BJ (cell line): ENCODE results near the gene TMEM82. TPM values are rescaled to one million over a fixed set of nuclear protein-coding genes. Genes with fewer than 3 reads are reported as not detected.

Source experiments
- CTCF ChIA-PET: fragments of 350-600 bp; formaldehyde crosslinking; extraction: SDS; loops from one replicate; lab custom pipeline; 2021; ENCODE audit warnings: antibody characterized with exemption, inconsistent platforms; lab: Yijun Ruan, JAX
- POLR2A ChIA-PET: fragments of 300-600 bp; sonication (Branson Sonifier 250); formaldehyde crosslinking; extraction: SDS; loops from one replicate; lab custom pipeline; 2021; ENCODE audit warnings: antibody characterized with exemption; lab: Charles Lee
- DNase-seq: peaks from one replicate; pipeline ENCODE4 v3.0.0-alpha.2; 2011; ENCODE audit warnings: low read depth
- H3K27me3 ChIP-seq: 2 replicates; pipeline ENCODE4 v1.6.0; 2011; ENCODE audit warnings: low read length; ENCODE audit not compliant: control insufficient read depth, insufficient read depth
- H3K36me3 ChIP-seq: 2 replicates; pipeline ENCODE4 v1.5.1; 2011; ENCODE audit warnings: low read length; ENCODE audit not compliant: control insufficient read depth, insufficient read depth
- H3K4me3 ChIP-seq: 2 replicates; pipeline ENCODE4 v1.5.1; 2011; ENCODE audit warnings: low read depth, mild to moderate bottlenecking, control low read depth, low read length
- polyA plus RNA-seq: library from polyadenylated mRNA; depleted of rRNA; stranded (reverse); fragments of >200 nt; gene quantifications from 2 replicates; pipeline ENCODE4 v1.2.3, GENCODE V29; 2011
- TF ChIP-seq, protein P1 (sequence below): IDR thresholded peaks from 2 replicates; pipeline ENCODE4 v1.5.1; 2011; ENCODE audit warnings: low read depth, mild to moderate bottlenecking, control low read depth, inconsistent platforms, low read length, moderate library complexity; ENCODE audit not compliant: insufficient read depth

The TMEM82 gene
- polyA plus RNA-seq, 1 experiment: not detected

DNA sequence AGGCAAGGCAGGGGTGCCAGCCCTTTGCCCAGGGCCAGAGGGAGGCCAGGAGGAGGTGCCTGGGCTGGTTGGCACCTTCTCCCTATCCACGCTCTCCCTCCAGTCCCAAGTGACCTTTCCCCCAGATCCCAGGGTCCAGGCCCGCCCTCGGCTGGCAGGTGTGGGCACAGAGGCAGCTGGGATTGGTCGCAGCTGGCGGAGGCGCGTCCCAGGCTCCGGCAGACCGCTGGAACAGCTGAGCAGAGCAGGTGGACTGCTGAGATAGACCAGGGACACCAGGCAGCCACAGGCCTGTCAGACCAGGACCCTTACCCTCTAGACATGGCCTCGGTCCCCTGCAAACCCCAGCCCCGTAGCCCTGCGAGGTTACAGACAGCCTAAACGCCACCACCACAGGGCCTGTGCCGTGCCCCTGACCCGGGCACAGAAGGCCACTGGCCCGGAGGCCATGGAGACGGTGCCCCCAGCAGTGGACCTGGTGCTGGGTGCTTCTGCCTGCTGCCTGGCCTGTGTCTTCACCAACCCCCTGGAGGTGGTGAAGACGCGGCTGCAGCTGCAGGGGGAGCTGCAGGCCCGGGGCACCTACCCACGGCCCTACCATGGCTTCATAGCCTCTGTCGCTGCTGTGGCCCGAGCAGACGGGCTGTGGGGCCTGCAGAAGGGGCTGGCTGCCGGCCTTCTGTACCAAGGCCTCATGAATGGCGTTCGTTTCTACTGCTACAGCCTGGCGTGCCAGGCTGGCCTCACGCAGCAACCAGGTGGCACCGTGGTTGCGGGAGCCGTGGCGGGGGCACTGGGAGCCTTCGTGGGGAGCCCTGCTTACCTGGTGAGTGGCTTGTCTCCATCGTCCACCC is 6.0 kb upstream of the TMEM82 start, which contains the start of gene SLC25A34:
SLC25A34 (plus strand) TSS at position 221 of the 854 bp plus-strand sequence; CDS start at position 449, 228 bp downstream.
- H3K4me3 ChIP-seq: no peak within 1 kb of the TSS
- DNase-seq: no peak
- TF ChIP-seq, protein P1, sequence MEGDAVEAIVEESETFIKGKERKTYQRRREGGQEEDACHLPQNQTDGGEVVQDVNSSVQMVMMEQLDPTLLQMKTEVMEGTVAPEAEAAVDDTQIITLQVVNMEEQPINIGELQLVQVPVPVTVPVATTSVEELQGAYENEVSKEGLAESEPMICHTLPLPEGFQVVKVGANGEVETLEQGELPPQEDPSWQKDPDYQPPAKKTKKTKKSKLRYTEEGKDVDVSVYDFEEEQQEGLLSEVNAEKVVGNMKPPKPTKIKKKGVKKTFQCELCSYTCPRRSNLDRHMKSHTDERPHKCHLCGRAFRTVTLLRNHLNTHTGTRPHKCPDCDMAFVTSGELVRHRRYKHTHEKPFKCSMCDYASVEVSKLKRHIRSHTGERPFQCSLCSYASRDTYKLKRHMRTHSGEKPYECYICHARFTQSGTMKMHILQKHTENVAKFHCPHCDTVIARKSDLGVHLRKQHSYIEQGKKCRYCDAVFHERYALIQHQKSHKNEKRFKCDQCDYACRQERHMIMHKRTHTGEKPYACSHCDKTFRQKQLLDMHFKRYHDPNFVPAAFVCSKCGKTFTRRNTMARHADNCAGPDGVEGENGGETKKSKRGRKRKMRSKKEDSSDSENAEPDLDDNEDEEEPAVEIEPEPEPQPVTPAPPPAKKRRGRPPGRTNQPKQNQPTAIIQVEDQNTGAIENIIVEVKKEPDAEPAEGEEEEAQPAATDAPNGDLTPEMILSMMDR: 0 out of 2 replicates have a peak, but pooled peaks have one; percentile 1
- ChIA-PET POLR2A (no interaction called here), CTCF (interaction anchor here (0.6 to 9.4 kb wide), 2 partner anchors 39 to 142 kb away, joined by 3 to 104 read pairs; no protein-coding TSS in a partner anchor)
- H3K27me3 ChIP-seq: no peaks in the 10 kb centered on the region
- peaks cover 29% of the 10 kb centered on the region for H3K36me3 ChIP-seq

DNA sequence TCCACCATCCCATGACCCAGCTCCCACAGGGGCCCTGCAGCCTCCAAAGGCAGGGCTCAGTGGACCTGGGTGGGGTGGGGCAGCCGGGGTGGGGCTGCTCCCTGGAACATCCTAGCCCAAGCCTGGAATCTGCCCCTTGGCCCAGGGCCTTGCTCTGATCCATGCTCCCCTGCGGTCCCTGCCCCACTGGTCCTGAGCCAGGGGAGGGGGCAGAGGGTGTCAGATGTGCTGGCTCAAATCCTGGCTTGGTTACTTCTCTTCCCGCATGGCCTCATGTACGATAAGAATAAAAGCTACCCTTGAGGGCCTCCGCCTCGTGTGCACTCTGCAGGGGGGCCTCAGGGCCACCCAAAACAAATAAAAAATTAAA is 5.4 kb upstream of the TMEM82 start:
- no peak for DNase-seq
- POLR2A ChIA-PET: no interaction called here
- H3K36me3 ChIP-seq: peaks cover 24% of the 10 kb centered on the region
- H3K4me3 ChIP-seq: no peak overlapping the region
- TF ChIP-seq, protein P1: no peak
- CTCF ChIA-PET: interaction anchor here (0.9 to 9.4 kb wide), 3 partner anchors 15 to 143 kb away, joined by 3 to 104 read pairs (median 3); no protein-coding TSS in a partner anchor
- H3K27me3 ChIP-seq: no peaks in the 10 kb centered on the region

- DNase-seq: no peak
Measured at GRCh38 chr1:15737324-15738319, 4.7 kb upstream of the TMEM82 start.

GRCh38 chr1:15738416-15739113 is 3.7 kb upstream of the TMEM82 start:
- H3K4me3 ChIP-seq: no peak overlapping the region
- DNase-seq: no peak
- ChIA-PET CTCF (interaction anchor here (1.2 to 9.4 kb wide), 2 partner anchors 18 to 145 kb away, joined by 3 to 104 read pairs; no protein-coding TSS in a partner anchor), POLR2A (interaction anchor here (0.6 kb wide), 2 partner anchors 11 to 148 kb away, joined by 4 read pairs; no protein-coding TSS in a partner anchor)
- peaks cover 11% of the 10 kb centered on the region for H3K36me3 ChIP-seq
- TF ChIP-seq, protein P1: no peak
- H3K27me3 ChIP-seq: no peaks in the 10 kb centered on the region

More at GRCh38 chr1:15737324-15738319, 4.7 kb upstream of the TMEM82 start:
- Histone ChIP-seq H3K27me3 (no peaks in the 10 kb centered on the region), H3K4me3 (no peak overlapping the region), H3K36me3 (peaks cover 17% of the 10 kb centered on the region)
- POLR2A ChIA-PET: interaction anchor here (0.6 kb wide), 2 partner anchors 18 to 147 kb away, joined by 3 to 4 read pairs; no protein-coding TSS in a partner anchor
- CTCF ChIA-PET: interaction anchor here (0.9 to 9.4 kb wide), 4 partner anchors 16 to 144 kb away, joined by 3 to 104 read pairs (median 3); no protein-coding TSS in a partner anchor
- TF ChIP-seq, protein P1: no peak
